Measurements from ENCODE around the gene HDAC4.

DNA sequence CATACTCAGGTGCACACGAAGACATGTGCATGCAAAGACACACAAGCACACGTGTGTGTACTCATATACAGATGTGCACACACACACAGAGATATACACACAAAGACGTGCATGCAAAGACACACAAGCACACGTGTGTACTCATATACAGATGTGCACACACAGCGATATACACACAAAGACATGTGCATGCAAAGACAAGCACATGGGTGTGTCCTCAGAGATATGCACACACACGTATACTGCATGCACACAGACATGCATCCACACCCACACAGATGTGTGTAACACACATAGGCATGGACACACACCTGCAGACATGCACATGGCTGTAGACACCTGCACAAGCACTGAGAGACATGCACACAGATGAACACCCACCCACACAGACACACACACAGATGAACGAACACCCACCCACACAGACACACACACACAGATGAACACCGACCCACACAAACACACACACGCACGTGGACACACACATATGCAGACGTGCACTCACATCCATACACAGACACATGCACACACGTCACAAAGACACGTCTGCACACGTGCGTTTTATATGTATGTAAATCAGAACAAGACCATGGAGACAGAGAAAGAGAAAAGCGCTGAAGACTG is 321.0 kb downstream of the HDAC4 start:
- TF ChIP-seq EP300 (IDR thresholded peaks at IDR 0.05) = no peak
- TF ChIP-seq, protein P1, sequence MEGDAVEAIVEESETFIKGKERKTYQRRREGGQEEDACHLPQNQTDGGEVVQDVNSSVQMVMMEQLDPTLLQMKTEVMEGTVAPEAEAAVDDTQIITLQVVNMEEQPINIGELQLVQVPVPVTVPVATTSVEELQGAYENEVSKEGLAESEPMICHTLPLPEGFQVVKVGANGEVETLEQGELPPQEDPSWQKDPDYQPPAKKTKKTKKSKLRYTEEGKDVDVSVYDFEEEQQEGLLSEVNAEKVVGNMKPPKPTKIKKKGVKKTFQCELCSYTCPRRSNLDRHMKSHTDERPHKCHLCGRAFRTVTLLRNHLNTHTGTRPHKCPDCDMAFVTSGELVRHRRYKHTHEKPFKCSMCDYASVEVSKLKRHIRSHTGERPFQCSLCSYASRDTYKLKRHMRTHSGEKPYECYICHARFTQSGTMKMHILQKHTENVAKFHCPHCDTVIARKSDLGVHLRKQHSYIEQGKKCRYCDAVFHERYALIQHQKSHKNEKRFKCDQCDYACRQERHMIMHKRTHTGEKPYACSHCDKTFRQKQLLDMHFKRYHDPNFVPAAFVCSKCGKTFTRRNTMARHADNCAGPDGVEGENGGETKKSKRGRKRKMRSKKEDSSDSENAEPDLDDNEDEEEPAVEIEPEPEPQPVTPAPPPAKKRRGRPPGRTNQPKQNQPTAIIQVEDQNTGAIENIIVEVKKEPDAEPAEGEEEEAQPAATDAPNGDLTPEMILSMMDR (IDR thresholded peaks at IDR 0.05) = no peak
